Spleen (tissue), 7 donors: ENCODE measurements around the gene SALL4.

Experiments
- POLR2A ChIP-seq, 3 donors: fragments of 450-650 bp; IDR thresholded peaks; one replicate each; pipeline ENCODE4 v1.5.1; 2017; ENCODE audit warnings: antibody characterized with exemption in 3 of 3, mild to moderate bottlenecking in 1 of 3
- POLR2AphosphoS5 ChIP-seq, 3 donors: sonication (generic); formaldehyde crosslinking; IDR thresholded peaks; one replicate each; pipeline ENCODE4 v1.5.1; 2017; ENCODE audit warnings: antibody characterized with exemption in 3 of 3
- TF ChIP-seq, protein P1 (sequence below), 11 experiments: fragments of 200-600 bp in 7 of 11; fragments of 450-650 bp in 4 of 11; sonication (generic) in 4 of 11; IDR thresholded peaks in 8 of 11; conservative IDR thresholded peaks in 3 of 11; 1 replicate in 7 of 11; 2 replicates in 4 of 11; pipeline versions ENCODE4 v1.4.0 to v1.8.0; 2016 to 2021; ENCODE audit warnings: antibody characterized with exemption in 11 of 11, inconsistent platforms in 4 of 11, mild to moderate bottlenecking in 1 of 11
- donor health status: DM: no; HTN: no; CAD: no; lungs with moderate emphysema.
- donor health status: DM: no; HTN: no; CAD: no.
- donor health status: DM: no; HTN: no; CAD: no.

DNA sequence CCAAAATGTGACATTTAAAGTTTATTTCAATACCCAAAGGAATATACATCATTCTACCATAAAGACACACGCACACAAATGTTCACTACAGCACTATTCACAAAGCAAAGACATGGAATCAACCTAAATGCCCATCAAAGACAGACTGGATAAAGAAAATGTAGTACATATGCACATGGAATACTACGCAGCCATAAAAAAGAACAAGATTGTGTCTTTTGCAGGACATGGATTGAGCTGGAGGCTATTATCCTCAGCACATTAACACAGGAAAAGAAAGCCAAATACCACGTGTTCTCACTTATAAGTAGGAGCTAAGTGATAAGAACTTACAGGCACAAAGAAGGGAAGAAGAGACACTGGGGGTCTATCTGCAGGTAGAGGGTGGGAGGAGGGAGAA, 56.5 kb downstream of the SALL4 start:
- TF ChIP-seq, protein P1, sequence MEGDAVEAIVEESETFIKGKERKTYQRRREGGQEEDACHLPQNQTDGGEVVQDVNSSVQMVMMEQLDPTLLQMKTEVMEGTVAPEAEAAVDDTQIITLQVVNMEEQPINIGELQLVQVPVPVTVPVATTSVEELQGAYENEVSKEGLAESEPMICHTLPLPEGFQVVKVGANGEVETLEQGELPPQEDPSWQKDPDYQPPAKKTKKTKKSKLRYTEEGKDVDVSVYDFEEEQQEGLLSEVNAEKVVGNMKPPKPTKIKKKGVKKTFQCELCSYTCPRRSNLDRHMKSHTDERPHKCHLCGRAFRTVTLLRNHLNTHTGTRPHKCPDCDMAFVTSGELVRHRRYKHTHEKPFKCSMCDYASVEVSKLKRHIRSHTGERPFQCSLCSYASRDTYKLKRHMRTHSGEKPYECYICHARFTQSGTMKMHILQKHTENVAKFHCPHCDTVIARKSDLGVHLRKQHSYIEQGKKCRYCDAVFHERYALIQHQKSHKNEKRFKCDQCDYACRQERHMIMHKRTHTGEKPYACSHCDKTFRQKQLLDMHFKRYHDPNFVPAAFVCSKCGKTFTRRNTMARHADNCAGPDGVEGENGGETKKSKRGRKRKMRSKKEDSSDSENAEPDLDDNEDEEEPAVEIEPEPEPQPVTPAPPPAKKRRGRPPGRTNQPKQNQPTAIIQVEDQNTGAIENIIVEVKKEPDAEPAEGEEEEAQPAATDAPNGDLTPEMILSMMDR (IDR thresholded peaks at IDR 0.05 in 8 of 11, conservative IDR thresholded peaks at IDR 0.05 in 3 of 11), result no peak
- TF ChIP-seq POLR2AphosphoS5 (IDR thresholded peaks at IDR 0.05) (no peak), POLR2A (IDR thresholded peaks at IDR 0.05) (no peak)
